ENCODE measurements around the gene STK17B. TPM values are rescaled to one million over a fixed set of nuclear protein-coding genes. Genes with fewer than 3 reads are reported as not detected.
"Not testable (repeated sequence)": the region's sequence is repeated elsewhere in the genome, so short reads cannot be mapped to it uniquely, and the experiment has no call there.

The STK17B gene
- total RNA-seq, 2 experiments from 2014 or later = 159 to 178 TPM

- Mint-ChIP-seq H3K36me3 (ENCODE audit: low read depth) (peaks cover 1% of the 10 kb centered on the region), H3K9me3 (ENCODE audit: low read depth) (peaks cover 14% of the 10 kb centered on the region), H3K4me1 (peaks cover 29% of the 10 kb centered on the region), H3K27me3 (no peaks in the 10 kb centered on the region), H3K27ac (no peak overlapping the region), H3K4me3 (no peak overlapping the region)
- CTCF ChIA-PET = interaction anchor here (0.5 to 2.6 kb wide), 7 partner anchors 9 to 370 kb away, joined by 3 to 15 read pairs (median 3); partner anchors contain the start of gene DNAH7
- no peak for DNase-seq
- intact Hi-C loops (cut with DNase I, micrococcal nuclease) = no loop called here
- POLR2A ChIA-PET = no interaction called here
- ATAC-seq = no peak
Observed at GRCh38 chr2:196097864-196098660, 73.3 kb downstream of the STK17B start.

GRCh38 chr2:196096982-196097745, 74.2 kb downstream of the STK17B start:
- Mint-ChIP-seq H3K9me3 (ENCODE audit: low read depth) (peaks cover 14% of the 10 kb centered on the region), H3K27ac (no peak overlapping the region), H3K36me3 (ENCODE audit: low read depth) (peaks cover 1% of the 10 kb centered on the region), H3K27me3 (no peaks in the 10 kb centered on the region), H3K4me1 (peaks cover 23% of the 10 kb centered on the region), H3K4me3 (no peak overlapping the region)
- DNase-seq (no peak), ATAC-seq (no peak)
- intact Hi-C loops (cut with DNase I, micrococcal nuclease) = no loop called here
- CTCF ChIA-PET = interaction anchor here (0.5 to 2.6 kb wide), 11 partner anchors 10 to 1396 kb away, joined by 3 to 15 read pairs (median 4); partner anchors contain the start of gene DNAH7
- POLR2A ChIA-PET = interaction anchor here (0.7 kb wide), 1 partner anchor 16 kb away, joined by 3 read pairs; no protein-coding TSS in a partner anchor

GRCh38 chr2:196096264-196096663, 75.1 kb downstream of the STK17B start:
- peaks cover 14% of the 10 kb centered on the region for H3K4me1 Mint-ChIP-seq
- no peak overlapping the region for H3K4me3 Mint-ChIP-seq
- CTCF ChIA-PET = interaction anchor here (0.7 to 1.9 kb wide), 4 partner anchors 11 to 241 kb away, joined by 3 to 11 read pairs (median 4); no protein-coding TSS in a partner anchor
- intact Hi-C loops (cut with DNase I, micrococcal nuclease) = no loop called here
- no peak overlapping the region for H3K27ac Mint-ChIP-seq
- POLR2A ChIA-PET = interaction anchor here (0.7 kb wide), 1 partner anchor 15 kb away, joined by 3 read pairs; no protein-coding TSS in a partner anchor
- H3K27me3 Mint-ChIP-seq = no peaks in the 10 kb centered on the region
- H3K9me3 Mint-ChIP-seq (ENCODE audit: low read depth) = peaks cover 14% of the 10 kb centered on the region
- ATAC-seq (no peak), DNase-seq (no peak)
- H3K36me3 Mint-ChIP-seq (ENCODE audit: low read depth) = peaks cover 1% of the 10 kb centered on the region

DNA sequence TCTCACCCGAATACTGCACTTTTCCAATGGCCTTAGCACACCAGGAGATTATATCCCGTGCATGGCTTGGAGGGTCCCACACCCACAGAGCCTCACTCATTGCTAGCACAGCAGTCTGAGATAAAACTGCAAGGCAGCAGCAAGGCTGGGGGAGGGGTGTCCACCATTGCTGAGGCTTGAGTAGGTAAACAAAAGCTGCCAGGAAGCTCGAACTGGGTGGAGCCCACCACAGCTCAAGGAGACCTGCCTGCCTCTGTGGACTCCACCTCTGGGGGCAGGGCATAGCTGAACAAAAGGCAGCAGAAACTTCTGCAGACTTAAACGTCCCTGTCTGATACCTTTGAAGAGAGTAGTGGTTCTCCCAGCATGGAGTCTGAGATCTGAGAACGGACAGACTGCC, 81.9 kb downstream of the STK17B start:
- intact Hi-C loops (cut with DNase I, micrococcal nuclease); ATAC-seq; DNase-seq; H3K36me3 Mint-ChIP-seq (ENCODE audit: low read depth); POLR2A ChIA-PET; H3K4me3 Mint-ChIP-seq; H3K27ac Mint-ChIP-seq; H3K27me3 Mint-ChIP-seq: not testable (repeated sequence)
- CTCF ChIA-PET = interaction anchor here (0.6 to 1.7 kb wide), 2 partner anchors 11 to 297 kb away, joined by 3 to 8 read pairs; no protein-coding TSS in a partner anchor
- H3K9me3 Mint-ChIP-seq (ENCODE audit: low read depth) = peaks cover 21% of the 10 kb centered on the region
- H3K4me1 Mint-ChIP-seq = peaks cover 13% of the 10 kb centered on the region

- H3K4me1 Mint-ChIP-seq = peaks cover 13% of the 10 kb centered on the region
- H3K4me3 Mint-ChIP-seq = no peak overlapping the region
- H3K36me3 Mint-ChIP-seq (ENCODE audit: low read depth) = peaks cover 6% of the 10 kb centered on the region
- DNase-seq (no peak), ATAC-seq (no peak)
- peaks cover 18% of the 10 kb centered on the region for H3K9me3 Mint-ChIP-seq (ENCODE audit: low read depth)
- ChIA-PET POLR2A (no interaction called here), CTCF (interaction anchor here (1.0 kb wide), 1 partner anchor 10 kb away, joined by 3 read pairs; no protein-coding TSS in a partner anchor)
- H3K27me3 Mint-ChIP-seq = no peaks in the 10 kb centered on the region
- H3K27ac Mint-ChIP-seq = no peak overlapping the region
- intact Hi-C loops (cut with DNase I, micrococcal nuclease) = no loop called here
Observed at GRCh38 chr2:196088203-196088602, 83.2 kb downstream of the STK17B start.

- intact Hi-C loops (cut with DNase I, micrococcal nuclease) = no loop called here
- ATAC-seq (no peak), DNase-seq (no peak)
- H3K27ac Mint-ChIP-seq = no peak overlapping the region
- H3K27me3 Mint-ChIP-seq = no peaks in the 10 kb centered on the region
- no peak overlapping the region for H3K4me3 Mint-ChIP-seq
- peaks cover 13% of the 10 kb centered on the region for H3K4me1 Mint-ChIP-seq
- ChIA-PET CTCF (interaction anchor here (0.9 to 1.3 kb wide), 2 partner anchors 16 to 18 kb away, joined by 3 to 7 read pairs; partner anchors contain the start of gene DNAH7), POLR2A (interaction anchor here (0.6 kb wide), 1 partner anchor 527 kb away, joined by 3 read pairs; no protein-coding TSS in a partner anchor)
- H3K36me3 Mint-ChIP-seq (ENCODE audit: low read depth) = peaks cover 6% of the 10 kb centered on the region
- peaks cover 29% of the 10 kb centered on the region for H3K9me3 Mint-ChIP-seq (ENCODE audit: low read depth)
Observed at GRCh38 chr2:196086517-196087368, 84.6 kb downstream of the STK17B start.

DNA sequence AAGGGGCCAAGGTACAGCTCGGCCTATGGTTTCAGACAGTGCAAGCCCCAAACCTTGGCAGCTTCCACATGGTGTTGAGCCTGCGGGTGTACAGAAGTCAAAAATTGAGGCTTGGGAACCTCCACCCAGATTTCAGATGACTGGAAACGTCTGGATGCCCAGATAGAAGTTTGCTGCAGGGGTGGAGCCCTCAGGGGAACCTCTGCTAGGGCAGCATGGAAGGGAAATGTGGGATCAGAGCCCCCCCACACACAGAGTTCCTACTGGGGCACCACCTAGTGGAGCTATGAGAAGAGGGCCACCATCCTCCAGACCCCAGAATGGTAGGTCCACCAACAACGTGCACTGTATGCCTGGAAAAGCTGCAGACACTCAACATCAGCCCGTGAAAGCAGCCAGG, 87.8 kb downstream of the STK17B start:
- Mint-ChIP-seq H3K27ac (no peak overlapping the region), H3K4me3 (no peak overlapping the region), H3K9me3 (ENCODE audit: low read depth) (peaks cover 22% of the 10 kb centered on the region), H3K4me1 (peaks cover 14% of the 10 kb centered on the region), H3K27me3 (no peaks in the 10 kb centered on the region), H3K36me3 (ENCODE audit: low read depth) (peaks cover 6% of the 10 kb centered on the region)
- no peak for ATAC-seq
- ChIA-PET CTCF (no interaction called here), POLR2A (no interaction called here)
- intact Hi-C loops (cut with DNase I, micrococcal nuclease) = no loop called here
- DNase-seq = no peak

Other genes starting within 250 kb of the STK17B start
- gene DNAH7, start 102.7 kb downstream of the STK17B start, total RNA-seq = not detected